Raji (cell line): ENCODE measurements around the gene LCE1D.

Experiments used
- POLR2A ChIP-seq: IDR thresholded peaks from 2 replicates; pipeline ENCODE4 v1.6.1; 2011; ENCODE audit warnings: low read depth, low read length, control low read depth; ENCODE audit not compliant: insufficient read depth

The LCE1D gene

GRCh38 chr1:152783095-152783494, 13.4 kb upstream of the LCE1D start:
- TF ChIP-seq POLR2A, result no peak

DNA sequence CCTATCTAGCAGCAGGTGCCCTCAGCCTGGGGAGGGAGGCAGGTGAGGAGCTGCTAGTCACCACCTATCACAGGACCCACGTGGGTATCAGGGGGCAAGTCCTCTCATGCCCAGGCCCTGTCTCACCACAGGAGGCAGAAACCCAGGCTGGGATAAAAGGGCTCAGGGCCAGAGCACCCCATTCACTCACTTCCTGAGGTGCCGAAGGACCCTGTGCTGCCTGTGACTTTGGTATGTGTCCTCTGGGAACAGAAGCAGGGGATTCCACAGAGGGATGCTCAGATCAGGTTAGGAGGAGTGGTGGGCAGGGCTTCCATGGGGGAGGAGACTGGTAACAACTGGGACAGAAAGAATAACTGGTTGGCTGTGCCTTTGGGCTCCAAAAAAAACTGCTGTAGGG, 10.4 kb upstream of the LCE1D start, which contains the start of gene LCE1E:
Gene LCE1E, plus strand, starts transcription at position 181 of the 400 bp plus-strand sequence. CDS start 1,043 bp downstream, outside the sequence.
- no peak for TF ChIP-seq POLR2A

DNA sequence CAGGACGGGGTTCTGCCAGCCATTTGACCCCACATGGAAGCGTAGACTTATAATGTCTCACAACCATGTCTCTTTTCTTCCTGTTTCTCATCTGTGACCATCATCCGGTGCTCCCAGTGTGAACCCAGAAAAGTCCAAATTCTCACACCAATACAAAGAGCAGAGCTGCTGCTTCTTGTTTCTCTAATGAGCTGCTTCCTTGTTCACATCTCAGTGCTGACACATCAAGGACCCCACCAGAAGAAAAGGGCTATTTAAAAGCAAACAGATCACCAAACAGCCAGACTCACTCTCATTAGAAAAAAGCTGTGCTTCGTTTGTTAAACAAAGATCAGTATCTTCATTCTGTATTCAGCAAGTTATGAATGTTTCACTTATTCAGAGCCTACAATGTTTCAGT, 835 bp upstream of the LCE1D start:
- TF ChIP-seq POLR2A, result no peak

DNA sequence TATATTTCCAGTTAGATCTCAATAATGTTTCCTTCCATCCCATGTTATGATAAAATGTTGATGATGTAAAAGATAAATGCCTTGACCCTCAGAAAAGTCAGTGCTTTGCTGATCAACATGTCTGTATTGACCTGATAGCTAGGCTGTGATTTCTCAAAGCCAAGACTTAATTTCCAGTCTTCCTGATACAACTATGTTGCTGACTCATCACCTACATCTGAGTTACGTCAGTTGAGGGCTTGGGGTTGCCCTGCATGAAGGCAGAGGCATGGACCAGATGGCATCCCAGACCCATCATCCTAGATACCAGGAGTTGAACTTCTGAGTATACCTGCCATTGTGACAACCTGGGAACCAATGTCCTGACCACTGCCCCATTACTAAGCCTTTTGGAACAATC, 4.8 kb downstream of the LCE1D start:
- TF ChIP-seq POLR2A, result no peak

DNA sequence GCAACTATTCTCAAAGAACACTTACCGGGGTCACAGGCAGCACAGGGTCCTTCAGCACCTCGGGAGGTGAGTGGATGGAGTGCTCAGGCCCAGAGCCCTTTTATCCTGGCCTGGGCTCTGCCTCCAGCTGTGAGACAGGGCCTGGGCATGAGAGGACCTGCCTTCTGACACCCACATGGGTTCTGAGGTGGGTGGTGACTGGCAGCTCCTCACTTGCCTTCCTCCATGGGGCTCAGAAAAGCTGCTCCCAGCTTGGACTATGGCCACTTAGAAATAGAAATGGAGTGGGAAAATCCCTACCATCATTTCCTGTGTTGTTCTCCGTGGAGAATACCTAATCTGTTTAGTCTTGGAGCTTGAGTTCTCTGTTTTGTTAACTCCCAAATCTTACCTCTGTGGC, 10.1 kb downstream of the LCE1D start, which contains the start of gene LCE1C:
Gene LCE1C, minus strand, starts transcription at position 76 of the 400 bp plus-strand sequence. CDS start 1,173 bp downstream, outside the sequence.
- TF ChIP-seq POLR2A, result no peak

DNA sequence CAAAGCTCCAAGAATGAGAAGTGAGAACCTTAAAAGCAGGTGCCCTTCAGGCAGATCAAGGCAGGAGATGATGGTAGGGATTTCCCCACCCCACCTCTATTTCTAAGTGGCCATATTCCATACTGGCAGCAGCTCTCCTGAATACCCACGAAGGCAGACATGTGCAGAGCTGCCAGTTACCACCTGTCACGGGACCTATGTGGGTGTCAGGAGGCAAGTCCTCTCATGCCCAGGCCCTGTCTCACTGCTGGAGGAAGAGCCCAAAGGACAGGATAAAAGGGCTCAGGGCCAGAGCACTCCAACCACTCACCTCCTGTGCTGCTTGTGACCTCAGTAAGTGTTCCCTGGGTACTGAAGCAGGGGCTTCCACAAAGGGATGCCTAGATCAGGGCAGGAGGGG, 14.5 kb downstream of the LCE1D start:
- TF ChIP-seq POLR2A, result no peak

DNA sequence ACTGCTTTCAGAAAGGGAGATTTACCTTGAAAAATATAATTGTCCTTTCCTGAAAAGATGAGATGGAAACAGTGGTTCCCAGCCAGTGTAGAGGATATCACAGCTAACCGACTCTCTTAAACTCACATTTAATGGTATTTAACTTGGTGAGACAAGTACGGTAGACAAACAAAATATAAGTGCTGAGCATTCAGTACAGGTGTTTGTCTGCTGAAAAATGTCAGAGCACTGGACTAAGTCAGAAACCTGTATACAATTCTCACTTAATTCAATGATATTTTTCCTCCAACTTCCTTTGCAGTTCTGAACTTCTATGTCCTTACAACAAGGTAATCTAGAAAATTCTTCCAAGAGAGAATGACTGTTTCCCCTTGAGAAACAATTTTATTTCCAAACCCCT, 15.2 kb downstream of the LCE1D start, which contains the start of gene LCE1B:
Gene LCE1B, plus strand, starts transcription at position 301 of the 400 bp plus-strand sequence. CDS start 476 bp downstream, outside the sequence.
- TF ChIP-seq POLR2A, result no peak

GRCh38 chr1:152817309-152817708, 20.8 kb downstream of the LCE1D start:
- TF ChIP-seq POLR2A, result no peak

- no peak for TF ChIP-seq POLR2A
These were observed 26.8 kb downstream of the LCE1D start for GRCh38 chr1:152823294-152823693.

GRCh38 chr1:152824964-152825363, 28.4 kb downstream of the LCE1D start:
- no peak for TF ChIP-seq POLR2A

DNA sequence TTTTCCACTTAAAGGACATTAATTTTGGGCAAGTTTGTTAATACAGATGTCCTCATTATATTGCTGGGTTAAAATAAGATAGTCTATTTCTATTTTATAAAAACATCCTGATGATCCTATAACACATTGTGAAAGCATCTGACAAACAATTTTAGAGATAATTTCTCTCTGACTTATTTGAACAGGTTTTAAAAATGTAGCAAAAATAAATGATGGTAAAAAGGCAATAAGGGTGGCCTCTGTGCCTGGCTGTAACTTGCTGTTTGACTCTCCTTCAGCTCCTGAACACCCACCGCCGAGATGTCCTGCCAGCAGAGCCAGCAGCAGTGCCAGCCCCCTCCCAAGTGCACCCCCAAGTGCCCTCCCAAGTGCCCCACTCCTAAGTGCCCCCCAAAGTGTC, 30.7 kb downstream of the LCE1D start, which contains the start of gene LCE1A:
Gene LCE1A, plus strand, starts transcription at position 301 of the 400 bp plus-strand sequence. Its CDS starts 0 bp downstream, at position 301.
- no peak for TF ChIP-seq POLR2A

- TF ChIP-seq POLR2A, result no peak
These were observed 40.3 kb downstream of the LCE1D start for GRCh38 chr1:152836870-152837269.

GRCh38 chr1:152842556-152842955, 46.0 kb downstream of the LCE1D start, which contains the start of gene LCE6A:
Gene LCE6A (plus strand): TSS chr1:152842856. CDS start chr1:152843521, 665 bp downstream.
- no peak for TF ChIP-seq POLR2A
